HUES48 (cell line): Measurements from ENCODE around the gene CHST15.

Experiments
- H3K27ac ChIP-seq: one replicate; pipeline ENCODE4 v1.7.0; 2013; ENCODE audit warnings: low read depth, low read length, inconsistent platforms
- H3K27me3 ChIP-seq: 2 replicates; pipeline ENCODE4 v1.6.1; 2013; ENCODE audit warnings: mild to moderate bottlenecking, low read length; ENCODE audit not compliant: control insufficient read depth, insufficient read depth
- H3K36me3 ChIP-seq: 2 replicates; pipeline ENCODE4 v1.6.1; 2013; ENCODE audit warnings: low read length; ENCODE audit not compliant: control insufficient read depth, insufficient read depth
- H3K4me1 ChIP-seq: 2 replicates; pipeline ENCODE4 v1.6.1; 2013; ENCODE audit warnings: mild to moderate bottlenecking, low read length; ENCODE audit not compliant: control insufficient read depth, insufficient read depth
- H3K4me3 ChIP-seq: 2 replicates; pipeline ENCODE4 v1.5.1; 2013; ENCODE audit warnings: mild to moderate bottlenecking, low read depth, low read length
- H3K9ac ChIP-seq: 2 replicates; pipeline ENCODE4 v1.6.1; 2013; ENCODE audit warnings: mild to moderate bottlenecking, low read depth, low read length, moderate library complexity
- H3K9me3 ChIP-seq: 2 replicates; pipeline ENCODE4 v1.6.1; 2013; ENCODE audit warnings: low read length; ENCODE audit not compliant: control insufficient read depth, insufficient read depth

The CHST15 gene

DNA sequence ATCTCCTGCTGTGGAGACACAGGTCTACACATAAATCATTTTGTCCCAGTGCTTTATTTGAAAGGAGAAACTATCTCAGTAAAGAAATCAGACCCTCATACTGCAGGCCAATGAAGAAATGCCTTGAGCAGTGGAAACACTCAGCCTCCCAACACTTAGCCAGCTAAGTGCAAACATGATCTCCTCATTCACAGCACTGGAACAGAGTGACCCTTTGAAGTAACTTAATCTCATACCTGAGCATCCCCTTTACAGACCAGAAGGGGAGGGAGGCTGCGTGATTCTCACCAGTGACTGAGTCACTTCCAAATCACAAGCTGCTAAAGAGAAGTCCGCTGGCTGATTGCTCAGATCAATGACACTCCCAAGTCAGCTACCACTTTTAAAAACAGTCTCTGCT is 4.5 kb downstream of the CHST15 start:
- Histone ChIP-seq H3K9me3 (no peaks in the 10 kb centered on the region), H3K27me3 (peaks cover 23% of the 10 kb centered on the region), H3K4me1 (peaks cover 8% of the 10 kb centered on the region; the same call in 1 of the 2 replicates), H3K27ac (no peak overlapping the region), H3K9ac (no peak overlapping the region), H3K4me3 (no peak overlapping the region), H3K36me3 (no peaks in the 10 kb centered on the region)

DNA sequence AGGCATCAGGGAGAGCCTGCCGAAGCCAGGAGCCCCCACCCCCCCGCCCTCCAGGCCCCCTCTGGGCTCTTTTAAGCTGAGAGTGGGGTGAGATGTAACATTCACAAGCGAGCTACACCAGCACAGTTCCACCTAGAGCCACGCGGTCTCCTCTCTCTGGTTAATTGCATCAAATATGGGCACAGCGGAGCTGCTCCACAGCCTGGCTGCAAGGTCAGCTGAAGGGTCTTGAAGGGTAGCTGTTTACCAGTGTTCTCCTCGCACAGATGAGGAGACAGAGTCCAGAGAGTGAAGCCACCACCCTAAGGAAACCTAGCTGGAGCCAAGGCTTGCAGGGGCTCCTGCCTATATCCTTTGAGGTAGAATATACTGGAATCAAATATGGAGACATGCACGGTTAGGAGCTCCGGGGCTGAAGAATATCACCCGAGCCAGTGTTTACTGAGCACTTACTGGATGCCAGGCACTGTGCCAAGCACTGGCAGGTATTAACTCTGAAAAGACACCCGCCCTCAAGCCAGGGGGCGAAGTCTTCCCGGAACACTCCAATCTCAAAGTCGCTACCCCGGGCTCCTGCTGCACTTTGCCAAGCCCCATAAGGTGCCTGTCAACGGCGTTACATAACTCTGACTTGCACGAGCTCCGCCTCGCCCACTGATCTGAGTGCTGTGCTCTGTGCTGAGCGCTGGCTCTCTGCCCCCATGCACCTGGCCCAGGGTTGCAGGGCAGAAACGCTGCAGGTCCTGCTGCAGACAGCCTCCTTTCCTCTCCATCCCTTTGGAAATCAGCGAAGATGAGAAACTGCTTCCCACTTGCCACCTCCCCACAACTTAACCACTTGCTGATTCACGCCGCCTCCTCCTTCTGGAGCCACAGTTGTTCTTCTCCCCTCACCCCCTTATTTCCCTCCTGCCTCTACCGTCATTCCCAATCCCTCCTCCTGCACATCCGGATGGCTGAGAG is 5.4 kb downstream of the CHST15 start:
- Histone ChIP-seq H3K4me1 (peaks cover 8% of the 10 kb centered on the region; the same call in 1 of the 2 replicates), H3K4me3 (no peak overlapping the region), H3K27ac (no peak overlapping the region), H3K9ac (no peak overlapping the region), H3K9me3 (no peaks in the 10 kb centered on the region), H3K36me3 (no peaks in the 10 kb centered on the region), H3K27me3 (peaks cover 23% of the 10 kb centered on the region)

DNA sequence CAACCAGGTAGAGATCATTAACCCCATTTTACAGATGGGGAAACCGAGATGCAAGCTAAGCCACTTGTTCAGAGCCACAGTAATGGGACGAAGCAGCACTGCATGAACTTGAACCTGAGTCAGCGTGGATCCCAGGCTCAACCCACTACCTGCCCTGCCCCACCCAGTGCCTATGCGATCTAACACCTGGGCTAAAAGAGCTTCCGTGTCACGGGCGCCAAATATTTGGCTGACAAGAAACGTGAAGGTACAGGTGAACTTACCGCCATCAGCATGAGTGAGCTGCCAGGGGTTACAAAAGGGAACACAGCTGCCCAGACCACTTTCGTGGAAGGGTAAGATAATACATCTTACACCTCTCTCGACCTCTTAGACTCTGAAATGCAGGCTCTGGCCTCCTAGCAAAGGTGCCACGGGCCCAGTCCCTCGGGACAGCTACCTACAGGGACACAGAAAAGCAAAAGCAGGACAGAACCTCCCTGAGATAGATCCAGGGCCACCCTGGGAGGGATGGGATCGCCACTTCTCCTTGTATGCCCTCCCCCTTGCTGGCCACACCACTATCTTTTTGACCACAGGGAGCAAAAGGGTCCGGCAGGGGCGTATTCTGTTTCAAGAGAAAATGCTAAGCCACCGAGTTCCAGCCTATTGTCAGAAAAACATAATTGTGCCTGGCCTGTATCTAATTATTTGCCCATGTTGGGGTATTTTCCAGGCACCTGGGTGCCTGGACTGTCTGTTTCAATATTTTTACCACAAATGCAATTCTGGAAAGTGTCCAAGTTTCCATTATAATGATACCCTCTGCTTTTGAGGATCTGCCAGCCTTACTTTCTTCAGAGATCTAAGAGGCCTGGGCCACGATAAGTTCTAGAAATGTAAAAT is 6.4 kb downstream of the CHST15 start:
- H3K9me3 ChIP-seq: no peaks in the 10 kb centered on the region
- peaks cover 23% of the 10 kb centered on the region for H3K27me3 ChIP-seq
- peaks cover 8% of the 10 kb centered on the region; the same call in 1 of the 2 replicates for H3K4me1 ChIP-seq
- H3K27ac ChIP-seq: no peak overlapping the region
- H3K9ac ChIP-seq: no peak overlapping the region
- H3K36me3 ChIP-seq: no peaks in the 10 kb centered on the region
- H3K4me3 ChIP-seq: no peak overlapping the region

DNA sequence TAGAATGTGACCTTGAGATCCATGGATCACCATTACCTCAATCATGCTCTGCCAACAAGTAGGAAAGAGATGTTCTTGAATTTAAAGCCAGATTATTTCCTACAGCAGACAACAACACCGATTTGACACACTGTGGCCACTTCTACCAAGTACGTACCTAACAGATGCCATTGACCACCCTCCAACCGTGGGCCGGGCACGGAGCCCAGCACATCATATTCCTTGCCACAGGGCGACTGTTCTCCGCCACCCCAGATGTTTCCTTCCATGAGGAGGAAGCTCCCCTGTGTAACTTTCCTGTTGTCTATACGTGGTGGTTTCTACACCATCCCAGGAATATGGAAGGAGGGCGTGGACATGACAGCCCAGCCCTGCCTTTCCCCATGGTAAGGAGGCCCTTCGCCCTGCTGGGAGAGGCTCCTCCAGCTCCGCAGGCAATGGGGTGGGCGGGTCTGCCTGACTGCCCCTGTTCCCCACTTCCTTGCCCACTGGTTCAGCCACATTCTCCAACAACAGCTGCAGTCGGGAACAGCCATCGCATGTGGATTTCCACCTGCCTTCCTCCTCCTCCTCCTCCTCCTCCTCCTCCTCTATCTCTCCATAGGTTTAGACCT is 7.2 kb downstream of the CHST15 start:
- no peaks in the 10 kb centered on the region for H3K36me3 ChIP-seq
- no peak overlapping the region for H3K9ac ChIP-seq
- peaks cover 14% of the 10 kb centered on the region for H3K27me3 ChIP-seq
- peaks cover 4% of the 10 kb centered on the region; the same call in 1 of the 2 replicates for H3K4me1 ChIP-seq
- no peak overlapping the region for H3K4me3 ChIP-seq
- no peak overlapping the region for H3K27ac ChIP-seq
- no peaks in the 10 kb centered on the region for H3K9me3 ChIP-seq

DNA sequence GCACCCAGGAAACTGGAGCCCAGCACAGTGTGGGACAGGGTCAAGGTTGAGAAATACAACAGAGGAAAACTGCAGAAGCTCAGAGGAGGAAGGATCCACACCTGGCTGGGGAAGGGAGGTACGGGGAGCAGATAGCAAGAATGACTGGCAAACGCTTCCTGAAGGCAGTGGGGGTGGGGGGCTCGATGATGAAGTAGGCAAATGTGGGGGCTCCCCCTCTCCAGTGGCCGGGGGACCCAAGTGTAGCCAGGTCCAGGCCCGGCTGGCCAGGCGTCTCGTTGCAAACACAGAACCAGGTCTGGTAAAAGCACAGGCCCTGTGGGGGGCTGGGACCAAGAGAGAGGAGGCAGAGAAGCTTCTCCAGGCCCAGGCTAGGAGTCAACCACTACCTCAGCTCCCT is 7.7 kb downstream of the CHST15 start:
- H3K4me1 ChIP-seq: no peaks in the 10 kb centered on the region
- H3K9ac ChIP-seq: no peak overlapping the region
- no peaks in the 10 kb centered on the region for H3K36me3 ChIP-seq
- peaks cover 9% of the 10 kb centered on the region for H3K27me3 ChIP-seq
- no peak overlapping the region for H3K27ac ChIP-seq
- H3K9me3 ChIP-seq: no peaks in the 10 kb centered on the region
- no peak overlapping the region for H3K4me3 ChIP-seq

DNA sequence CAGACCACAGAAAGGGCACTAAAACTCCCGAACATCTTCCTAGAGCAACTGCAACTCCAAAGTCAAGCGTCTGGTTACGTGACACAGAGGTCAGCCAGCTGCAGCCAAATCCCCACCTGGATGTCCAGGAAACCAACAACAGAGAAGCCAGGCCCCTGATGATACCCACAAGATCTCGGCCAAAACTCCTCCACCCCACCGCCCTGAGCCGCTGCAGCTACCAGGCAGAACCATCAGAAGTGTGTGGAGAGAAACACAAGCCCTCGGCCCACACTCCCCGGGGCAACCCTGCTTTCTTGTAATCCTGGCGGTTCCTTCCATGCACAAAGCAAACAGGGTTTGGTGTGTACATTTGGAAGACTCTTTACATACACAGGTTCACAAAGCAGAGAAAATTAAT is 8.7 kb downstream of the CHST15 start:
- Histone ChIP-seq H3K27me3 (no peaks in the 10 kb centered on the region), H3K36me3 (no peaks in the 10 kb centered on the region), H3K4me1 (no peaks in the 10 kb centered on the region), H3K27ac (no peak overlapping the region), H3K9me3 (no peaks in the 10 kb centered on the region), H3K9ac (no peak overlapping the region), H3K4me3 (no peak overlapping the region)

DNA sequence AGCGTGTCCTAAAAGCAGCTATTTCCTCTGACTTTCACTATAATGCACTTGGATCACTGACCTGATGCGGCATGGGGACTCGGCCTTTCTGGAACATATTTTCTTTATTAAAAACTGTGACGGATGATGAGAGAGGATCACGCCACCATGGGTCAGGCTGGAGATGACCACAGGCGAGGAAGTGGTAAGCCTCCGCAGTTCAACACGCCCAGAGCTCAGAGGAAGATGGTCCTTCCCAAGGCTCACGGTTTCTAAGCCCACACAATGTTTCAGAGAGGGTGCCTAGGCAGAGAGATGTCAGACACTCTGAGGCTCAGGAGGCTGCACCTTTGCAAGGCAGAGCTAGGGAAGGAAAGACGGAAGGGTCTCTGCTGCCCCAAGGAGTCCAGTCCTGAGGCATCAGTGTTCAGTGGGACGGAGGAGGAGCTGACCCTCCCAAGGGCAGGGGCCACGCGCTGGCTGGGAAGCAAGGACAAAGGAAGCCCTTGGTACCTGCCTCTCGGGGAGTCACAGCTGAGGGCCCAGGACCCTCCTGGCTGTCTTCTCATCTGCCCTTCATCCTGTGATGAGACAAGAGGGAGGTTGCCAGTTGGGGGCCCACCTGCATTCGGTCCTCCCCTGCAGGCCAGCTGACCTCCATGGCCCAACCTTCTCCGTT is 9.5 kb downstream of the CHST15 start:
- Histone ChIP-seq H3K27ac (no peak overlapping the region), H3K4me3 (no peak overlapping the region), H3K4me1 (no peaks in the 10 kb centered on the region)

DNA sequence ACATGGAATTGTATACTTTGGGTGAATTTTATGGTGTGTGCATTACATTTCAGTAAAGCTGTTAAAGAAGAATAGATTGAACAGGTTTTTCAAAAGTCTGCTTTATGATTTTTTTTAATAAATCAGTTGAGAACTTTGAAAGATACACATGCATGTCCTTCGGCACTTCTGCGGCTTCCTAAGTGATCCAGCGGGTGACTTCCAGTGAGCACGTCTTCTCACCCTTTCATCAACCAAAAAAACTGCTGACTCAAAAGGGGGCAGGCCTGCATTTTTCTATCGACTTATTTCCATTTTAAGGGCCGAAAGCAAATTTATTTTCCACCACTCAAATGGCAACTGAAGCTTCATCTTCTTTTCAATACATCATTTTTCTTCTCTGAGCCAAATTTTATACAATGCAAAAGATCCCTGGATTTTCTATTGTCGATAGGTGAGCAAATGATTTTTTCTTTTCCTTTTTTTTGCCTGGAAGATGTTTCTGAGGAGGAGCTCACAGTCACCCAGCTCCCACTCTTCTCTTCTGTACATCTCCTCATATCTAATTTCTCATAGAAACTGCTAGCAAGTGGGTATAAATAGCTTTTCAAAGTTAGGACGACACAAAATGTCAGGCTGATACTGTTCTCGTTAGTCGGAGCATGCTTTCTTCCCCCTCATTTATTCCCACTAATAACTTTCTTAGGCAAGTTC is 10.2 kb downstream of the CHST15 start:
- no peak overlapping the region for H3K27ac ChIP-seq
- H3K9me3 ChIP-seq: no peaks in the 10 kb centered on the region
- H3K27me3 ChIP-seq: no peaks in the 10 kb centered on the region
- no peaks in the 10 kb centered on the region for H3K4me1 ChIP-seq
- no peak overlapping the region for H3K4me3 ChIP-seq
- H3K36me3 ChIP-seq: no peaks in the 10 kb centered on the region
- H3K9ac ChIP-seq: no peak overlapping the region

More for the DNA sequence above, 9.5 kb downstream of the CHST15 start:
- Histone ChIP-seq H3K36me3 (no peaks in the 10 kb centered on the region), H3K9ac (no peak overlapping the region), H3K9me3 (no peaks in the 10 kb centered on the region), H3K27me3 (no peaks in the 10 kb centered on the region)

DNA sequence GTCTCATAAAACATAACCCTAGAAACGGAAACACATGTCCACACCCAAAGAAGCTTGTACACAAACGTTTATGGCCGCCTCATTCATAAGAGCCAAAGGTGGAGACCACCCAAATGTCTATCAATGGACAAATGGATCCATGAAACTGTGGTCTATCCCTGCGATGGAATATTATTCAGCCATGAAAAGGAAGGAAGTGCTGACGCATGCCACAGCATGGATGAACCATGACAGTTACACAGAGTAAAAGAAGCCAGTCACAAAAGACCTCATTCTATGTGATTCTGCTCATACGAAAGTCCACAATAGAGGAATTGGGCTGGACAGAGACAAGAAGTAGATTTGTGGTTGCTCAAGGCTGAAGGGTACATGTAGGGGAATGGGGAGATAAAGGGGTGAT is 10.8 kb downstream of the CHST15 start:
- Histone ChIP-seq H3K9me3 (no peaks in the 10 kb centered on the region), H3K4me3 (no peak overlapping the region), H3K36me3 (no peaks in the 10 kb centered on the region), H3K27me3 (no peaks in the 10 kb centered on the region), H3K27ac (no peak overlapping the region), H3K4me1 (no peaks in the 10 kb centered on the region), H3K9ac (no peak overlapping the region)

DNA sequence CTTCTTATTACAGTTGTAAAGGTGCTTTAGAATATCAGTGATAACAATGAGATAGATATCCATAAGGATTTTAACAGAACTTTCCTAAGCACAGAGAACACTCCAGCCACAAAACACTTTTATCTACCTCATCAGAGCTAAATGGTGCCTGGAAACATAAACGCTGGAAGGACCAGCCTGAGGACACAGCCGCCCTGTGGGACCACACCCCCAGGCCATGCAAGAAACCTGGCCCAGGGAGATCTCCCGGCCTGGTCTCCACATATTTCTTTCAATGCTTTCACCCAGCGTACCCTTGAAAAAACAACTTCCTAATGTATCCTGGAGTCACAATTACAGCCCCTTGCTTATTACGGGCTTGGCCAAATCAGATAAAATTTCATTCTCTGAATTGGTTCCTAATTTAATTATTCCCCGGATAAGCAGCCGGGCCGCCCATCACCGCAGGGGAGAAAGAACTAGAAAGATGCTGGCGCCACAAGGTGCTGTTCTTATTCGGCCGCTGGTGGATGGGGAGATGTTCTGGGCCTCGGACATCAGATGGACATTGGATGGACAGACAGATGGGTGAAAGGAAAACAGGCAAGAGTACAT is 11.8 kb downstream of the CHST15 start:
- Histone ChIP-seq H3K9ac (no peak overlapping the region), H3K27ac (no peak overlapping the region), H3K4me1 (no peaks in the 10 kb centered on the region), H3K9me3 (no peaks in the 10 kb centered on the region), H3K27me3 (no peaks in the 10 kb centered on the region), H3K4me3 (no peak overlapping the region), H3K36me3 (no peaks in the 10 kb centered on the region)
